Kasumi-1 (cell line): ENCODE results near the gene FCRL5.
"Not testable (repeated sequence)": the region's sequence is repeated elsewhere in the genome, so short reads cannot be mapped to it uniquely, and the experiment has no call there.

ENCODE experiments used
- DNase-seq, 2 experiments: peaks; one replicate each; lab custom pipeline; 2025; lab: John Stamatoyannopoulos, UW

The FCRL5 gene

GRCh38 chr1:157487504-157487903 is 64.8 kb downstream of the FCRL5 start:
- no peak for DNase-seq

GRCh38 chr1:157487096-157487495 is 65.2 kb downstream of the FCRL5 start:
- no peak for DNase-seq

GRCh38 chr1:157486400-157486799 is 65.9 kb downstream of the FCRL5 start:
- not testable (repeated sequence) for DNase-seq

- no peak for DNase-seq
These were observed 66.5 kb downstream of the FCRL5 start for GRCh38 chr1:157485793-157486192.

- no peak for DNase-seq
These were observed 67.7 kb downstream of the FCRL5 start for GRCh38 chr1:157484573-157484972.

- DNase-seq, result no peak
These were observed 68.7 kb downstream of the FCRL5 start for GRCh38 chr1:157483635-157484034.

GRCh38 chr1:157482717-157483116 is 69.6 kb downstream of the FCRL5 start:
- no peak for DNase-seq

- no peak for DNase-seq
These were observed 70.1 kb downstream of the FCRL5 start for GRCh38 chr1:157482174-157482573.

- DNase-seq, result no peak
These were observed 74.3 kb downstream of the FCRL5 start for GRCh38 chr1:157478030-157478429.

GRCh38 chr1:157477419-157477818 is 74.9 kb downstream of the FCRL5 start:
- no peak for DNase-seq

- no peak for DNase-seq
These were observed 79.4 kb downstream of the FCRL5 start for GRCh38 chr1:157472959-157473358.

GRCh38 chr1:157472056-157472701 is 80.1 kb downstream of the FCRL5 start:
- DNase-seq, result no peak

- no peak for DNase-seq
These were observed 80.8 kb downstream of the FCRL5 start for GRCh38 chr1:157471531-157471930.

GRCh38 chr1:157469752-157470675 is 82.3 kb downstream of the FCRL5 start:
- no peak for DNase-seq

GRCh38 chr1:157469300-157469699 is 83.0 kb downstream of the FCRL5 start:
- no peak for DNase-seq

GRCh38 chr1:157466011-157466410 is 86.3 kb downstream of the FCRL5 start:
- DNase-seq, result no peak
